SH-SY5Y (cell line): ENCODE results near the gene ITPR1.

ENCODE experiments used
- GATA2 ChIP-seq: IDR thresholded peaks from 2 replicates; pipeline ENCODE4 v1.6.1; 2011; ENCODE audit warnings: mild to moderate bottlenecking, low read depth, low read length
- GATA3 ChIP-seq: IDR thresholded peaks from 2 replicates; pipeline ENCODE4 v1.6.1; 2011; ENCODE audit warnings: low read depth, mild to moderate bottlenecking, low read length, moderate library complexity

ITPR1 gene

DNA sequence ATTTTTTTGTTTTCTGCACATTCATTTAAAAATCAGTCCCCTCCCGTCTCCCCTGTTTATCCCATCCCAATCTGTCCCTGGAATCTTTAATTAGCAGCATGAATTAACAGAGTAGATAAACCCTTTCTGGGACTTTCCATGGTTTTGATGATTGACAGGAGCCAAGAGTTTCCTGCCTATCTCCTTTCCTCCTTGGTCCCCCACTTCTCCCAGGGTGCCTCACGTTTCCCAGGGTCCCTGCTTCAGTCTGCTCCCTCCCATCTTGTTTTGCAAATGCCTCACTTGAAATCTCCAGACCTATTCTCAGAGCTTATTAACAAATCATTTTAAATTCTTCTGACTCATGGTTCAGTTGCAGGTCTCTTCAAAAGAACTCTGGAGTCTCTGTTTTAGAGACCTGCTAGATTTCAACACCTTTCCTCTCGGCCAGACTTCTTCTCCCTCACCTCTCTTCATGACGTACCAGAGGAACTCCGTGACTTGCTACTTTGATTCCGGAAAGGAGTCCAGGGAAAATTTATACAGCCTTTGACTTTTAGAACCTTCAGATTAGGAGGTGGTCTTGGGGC, 238.5 kb downstream of the ITPR1 start:
- TF ChIP-seq GATA3 (no peak), GATA2 (no peak)

DNA sequence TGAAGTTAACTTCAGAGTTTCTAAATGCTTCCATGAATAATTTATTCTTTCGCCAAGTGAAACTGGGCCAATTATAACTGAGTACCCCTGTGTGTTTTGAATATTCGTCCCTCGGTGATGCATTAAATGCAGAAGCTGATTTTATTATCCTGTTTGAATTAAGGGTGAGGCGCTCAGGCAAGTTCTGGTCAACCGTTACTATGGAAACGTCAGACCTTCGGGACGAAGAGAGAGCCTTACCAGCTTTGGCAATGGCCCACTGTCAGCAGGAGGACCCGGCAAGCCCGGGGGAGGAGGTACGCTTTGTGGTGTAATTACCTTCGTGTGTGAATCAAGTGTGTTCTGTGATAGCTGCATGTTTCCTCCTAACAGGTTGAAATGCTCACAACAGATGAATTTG, 239.8 kb downstream of the ITPR1 start:
- no peak for TF ChIP-seq GATA2
- no peak for TF ChIP-seq GATA3

DNA sequence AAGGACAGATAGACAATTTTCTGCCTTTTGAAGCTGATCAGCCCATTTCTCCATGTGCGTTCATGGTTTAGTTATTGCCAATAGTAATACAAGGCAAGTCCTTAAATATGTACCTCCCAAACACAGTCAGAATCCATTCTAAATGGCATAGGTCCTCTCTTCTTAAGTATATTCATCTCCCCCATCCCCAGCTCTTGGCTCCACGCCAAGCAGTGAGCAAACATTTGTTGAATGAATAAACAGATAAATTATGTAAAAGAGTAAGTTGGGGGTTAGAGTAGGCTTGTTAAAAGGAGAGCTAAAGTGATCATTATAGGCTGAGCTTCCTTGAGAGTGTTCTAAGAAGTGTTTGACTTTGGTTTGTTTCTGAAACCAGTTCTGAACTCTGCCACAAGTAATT, 241.3 kb downstream of the ITPR1 start:
- TF ChIP-seq GATA2 (no peak), GATA3 (no peak)

GRCh38 chr3:4735243-4735642, 242.1 kb downstream of the ITPR1 start:
- no peak for TF ChIP-seq GATA3
- no peak for TF ChIP-seq GATA2

GRCh38 chr3:4736284-4736861, 243.2 kb downstream of the ITPR1 start:
- TF ChIP-seq GATA2 = no peak
- no peak for TF ChIP-seq GATA3

- TF ChIP-seq GATA2 (no peak), GATA3 (no peak)
These were observed 245.7 kb downstream of the ITPR1 start for GRCh38 chr3:4738737-4739274.

- TF ChIP-seq GATA2 (no peak), GATA3 (no peak)
These were observed 246.4 kb downstream of the ITPR1 start for GRCh38 chr3:4739289-4740236.

- TF ChIP-seq GATA3 = no peak
- no peak for TF ChIP-seq GATA2
These were observed 247.4 kb downstream of the ITPR1 start for GRCh38 chr3:4740397-4741105.

DNA sequence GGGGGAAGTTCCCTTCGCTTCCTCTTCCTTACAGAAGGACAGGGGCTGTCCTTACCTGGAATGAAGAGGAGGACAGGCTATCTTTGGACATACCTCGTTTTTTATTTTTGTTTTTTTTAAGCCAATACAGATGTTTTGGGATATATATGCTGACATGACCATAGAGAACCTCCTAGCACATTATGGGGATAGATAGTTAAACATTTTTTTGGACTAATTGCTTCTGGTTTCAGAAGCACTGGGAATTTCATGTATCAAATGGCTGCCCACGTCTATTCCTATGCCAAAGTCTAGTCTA, 247.9 kb downstream of the ITPR1 start:
- no peak for TF ChIP-seq GATA2
- no peak for TF ChIP-seq GATA3

DNA sequence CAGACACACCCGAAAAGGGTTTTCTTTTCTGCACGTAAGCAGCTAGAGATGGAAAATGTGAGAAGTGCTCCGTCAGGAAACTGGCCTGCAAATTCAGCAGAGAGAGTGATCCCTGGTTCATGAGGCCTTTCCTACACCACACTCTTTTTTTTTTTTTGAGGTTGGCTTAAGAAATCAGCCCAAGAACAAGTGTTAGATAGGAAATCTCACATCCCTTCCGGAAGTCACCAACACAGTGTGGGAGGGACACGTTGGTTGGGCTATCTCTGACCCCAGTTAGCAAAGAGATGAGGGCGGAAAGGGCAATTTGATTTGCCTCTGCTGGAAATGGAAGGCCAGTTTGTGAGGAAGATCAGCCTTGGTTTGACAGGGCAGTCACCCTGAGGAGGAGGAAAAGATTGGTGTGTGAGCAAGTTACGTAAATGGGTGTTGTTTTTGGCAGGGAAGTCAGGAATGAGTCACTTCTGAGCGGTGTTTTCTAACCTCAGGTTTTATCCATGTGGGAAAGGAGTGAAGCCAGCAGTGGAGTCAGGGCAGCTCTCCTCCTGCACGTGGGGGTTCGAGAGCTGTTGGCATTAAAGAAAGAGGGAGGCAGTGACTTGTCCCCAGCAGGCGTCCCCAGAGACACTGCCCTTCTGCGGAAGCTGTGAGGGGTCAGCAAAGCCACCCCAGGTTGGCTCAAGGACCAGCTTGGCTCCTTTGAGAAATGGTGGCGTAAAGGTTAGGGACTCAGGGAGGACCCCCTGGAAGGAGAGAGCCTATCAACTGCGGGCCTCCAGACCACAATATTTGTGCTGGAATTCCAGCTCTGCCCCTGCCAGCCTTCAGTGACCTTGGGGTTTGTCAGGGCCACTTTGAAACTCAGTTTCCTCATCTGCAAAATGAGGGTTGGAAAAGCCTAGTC, 248.5 kb downstream of the ITPR1 start:
- no peak for TF ChIP-seq GATA3
- TF ChIP-seq GATA2 = no peak

DNA sequence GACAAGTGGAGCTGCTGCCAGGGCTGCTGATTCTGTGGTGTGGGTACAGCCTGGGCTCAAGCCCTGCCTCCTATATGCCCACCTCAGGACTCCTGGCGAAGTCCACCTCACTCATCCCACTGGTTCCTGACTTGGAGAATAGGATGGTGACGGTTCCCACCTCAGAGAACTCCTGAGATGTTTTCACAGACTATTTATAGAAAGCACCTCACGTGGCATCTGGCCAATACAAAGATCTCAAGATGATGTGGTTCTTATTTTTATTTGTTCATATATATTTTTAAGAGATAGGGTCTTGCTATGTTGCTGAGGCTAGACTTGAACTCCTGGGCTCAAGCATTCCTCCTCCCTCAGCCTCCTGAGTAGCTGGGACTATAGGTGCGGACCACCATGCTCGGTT, 249.2 kb downstream of the ITPR1 start:
- TF ChIP-seq GATA2 = no peak
- TF ChIP-seq GATA3 = no peak

DNA sequence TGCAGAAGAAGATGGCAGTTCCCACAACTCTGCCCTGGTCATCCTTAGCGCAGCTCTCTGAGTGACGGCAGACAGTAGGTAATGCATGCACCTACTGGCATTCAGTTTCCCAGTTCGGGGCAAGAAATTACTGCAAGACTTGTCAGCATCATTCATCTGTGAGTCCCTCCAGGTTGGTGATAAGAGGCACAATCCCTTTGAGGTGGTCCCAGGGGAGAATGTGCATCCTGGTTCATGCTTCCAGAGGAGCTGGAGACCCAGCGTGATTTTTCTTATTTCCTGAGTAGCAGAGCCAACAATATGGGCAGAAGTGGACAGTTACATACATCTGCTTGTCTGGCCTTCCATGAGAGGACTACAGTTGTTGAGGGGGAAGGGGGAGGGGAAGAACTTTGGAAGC, 250.2 kb downstream of the ITPR1 start:
- TF ChIP-seq GATA2 = no peak
